Measurements from ENCODE around the gene TRAPPC4. TPM values are rescaled to one million over a fixed set of nuclear protein-coding genes. Genes with fewer than 3 reads are reported as not detected.
A peak's percentile ranks its signal among the peaks of the same experiment; 100 is the strongest.

Gene TRAPPC4
- total RNA-seq, 1 donor from 2014 or later = 49.7 TPM

DNA sequence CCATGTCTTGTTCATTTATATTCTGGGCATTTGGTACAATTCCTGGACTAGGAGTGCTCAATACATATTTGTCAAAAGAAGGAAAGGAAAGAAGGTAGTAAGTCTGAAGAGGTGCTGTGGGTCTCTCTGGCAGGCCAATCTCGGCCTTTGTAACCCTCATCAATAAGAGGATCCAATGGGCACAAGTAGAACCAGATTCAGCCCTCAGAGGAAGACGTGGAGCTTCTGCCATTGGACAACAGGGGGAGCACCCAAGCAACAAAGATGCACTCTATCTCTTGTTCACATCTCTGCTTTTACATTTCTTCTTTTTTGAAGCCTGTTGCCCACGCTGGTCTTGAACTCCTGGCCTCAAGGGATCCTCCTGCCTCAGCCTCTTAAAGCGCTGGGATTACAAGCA is 46.8 kb downstream of the TRAPPC4 start:
- H3K4me1 ChIP-seq = peaks cover 29% of the 10 kb centered on the region
- H3K27ac ChIP-seq = no peak overlapping the region
- DNase-seq = no peak
- no peaks in the 10 kb centered on the region for H3K9me3 ChIP-seq
- no peaks in the 10 kb centered on the region for H3K27me3 ChIP-seq (ENCODE audit: low read depth)
- H3K4me3 ChIP-seq = no peak overlapping the region
- peaks cover 22% of the 10 kb centered on the region for H3K36me3 ChIP-seq
- no peak for ATAC-seq
- peak; percentile 35 for TF ChIP-seq CTCF (IDR thresholded peaks at IDR 0.05)
- intact Hi-C loops (cut with DNase I) = no loop called here

DNA sequence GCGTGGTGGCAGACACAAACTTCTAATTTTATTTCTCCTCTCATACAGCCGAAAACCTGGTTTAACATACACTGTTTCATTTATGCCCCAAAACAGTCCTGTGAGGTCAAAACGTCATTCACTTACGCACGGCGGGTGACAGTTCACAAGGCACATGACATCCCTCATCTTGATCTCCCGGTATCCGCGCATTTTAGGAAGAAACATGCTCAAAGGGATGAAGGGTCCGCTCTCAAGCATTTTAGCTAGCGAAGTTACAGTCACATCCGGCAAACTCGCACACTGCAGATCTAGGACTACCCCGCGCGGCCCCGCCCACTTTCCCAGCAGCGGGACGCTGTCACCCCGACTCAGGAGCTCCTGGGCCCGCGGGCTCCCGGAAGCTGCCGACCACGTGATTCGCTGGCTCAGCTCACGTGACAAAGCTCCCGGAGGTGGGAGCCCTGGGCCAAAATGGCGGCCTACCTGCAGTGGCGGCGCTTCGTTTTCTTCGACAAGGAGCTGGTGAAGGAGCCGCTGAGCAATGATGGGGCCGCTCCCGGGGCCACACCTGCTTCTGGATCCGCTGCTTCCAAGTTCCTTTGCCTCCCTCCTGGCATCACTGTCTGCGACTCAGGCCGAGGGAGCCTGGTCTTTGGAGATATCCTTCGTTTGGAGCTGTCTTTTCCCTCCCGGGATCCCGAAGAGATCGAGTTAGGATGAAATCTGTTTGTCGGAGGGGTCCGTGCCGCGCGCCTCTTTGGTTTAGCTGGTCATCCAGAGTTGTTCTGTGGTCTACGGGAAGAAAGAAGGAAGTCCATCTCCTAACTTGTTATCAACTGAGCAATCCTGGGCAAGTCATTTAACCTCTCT is 49.0 kb downstream of the TRAPPC4 start, which contains the start of gene VPS11:
Gene VPS11, plus strand, starts transcription at position 448 of the 852 bp plus-strand sequence. Its CDS starts 6 bp downstream, at position 454.
- intact Hi-C loops (cut with DNase I) = no loop called here
- ATAC-seq = peak; percentile 99
- H3K4me3 ChIP-seq = peak within 1 kb of the TSS; percentile 97

More for the DNA sequence above, 49.0 kb downstream of the TRAPPC4 start, which contains the start of gene VPS11:
- peak; percentile 99 for DNase-seq
- H3K4me1 ChIP-seq = peaks cover 29% of the 10 kb centered on the region
- H3K27me3 ChIP-seq (ENCODE audit: low read depth) = no peaks in the 10 kb centered on the region
- TF ChIP-seq CTCF (IDR thresholded peaks at IDR 0.05) = no peak
- peaks cover 36% of the 10 kb centered on the region for H3K36me3 ChIP-seq
- H3K9me3 ChIP-seq = no peaks in the 10 kb centered on the region
- peak within 1 kb of the TSS; percentile 93 for H3K27ac ChIP-seq

Small RNA genes lying within 50 kb of the gene (microRNA-seq; reads per million reads assigned to microRNA genes)
- not detected for gene MIR3656 (ENCODE audit: borderline number of aligned reads)

Other genes starting within 250 kb of the TRAPPC4 start
- 120 TPM for gene DDX6, start 227.6 kb upstream of the TRAPPC4 start, total RNA-seq
- gene CXCR5, start 134.9 kb upstream of the TRAPPC4 start, total RNA-seq = 0.09 TPM
- gene BCL9L, start 92.8 kb upstream of the TRAPPC4 start, total RNA-seq = 48.9 TPM
- gene UPK2, start 62.5 kb upstream of the TRAPPC4 start, total RNA-seq = not detected
- not detected for gene FOXR1, start 47.0 kb upstream of the TRAPPC4 start, total RNA-seq
- 51.0 TPM for gene CENATAC, start 20.6 kb upstream of the TRAPPC4 start, total RNA-seq
- gene RPS25, start 423 bp upstream of the TRAPPC4 start, total RNA-seq = 878 TPM
- 13.2 TPM for gene SLC37A4, start 12.1 kb downstream of the TRAPPC4 start, total RNA-seq
- 115 TPM for gene HYOU1, start 38.4 kb downstream of the TRAPPC4 start, total RNA-seq
- 45.6 TPM for gene VPS11, start 49.1 kb downstream of the TRAPPC4 start, total RNA-seq
- 16.7 TPM for gene HMBS, start 66.1 kb downstream of the TRAPPC4 start, total RNA-seq
- gene DPAGT1, start 83.1 kb downstream of the TRAPPC4 start, total RNA-seq = 40.6 TPM
- gene C2CD2L, start 88.6 kb downstream of the TRAPPC4 start, total RNA-seq = 16.5 TPM
- 31.0 TPM for gene HINFP, start 102.8 kb downstream of the TRAPPC4 start, total RNA-seq
- gene ABCG4, start 130.3 kb downstream of the TRAPPC4 start, total RNA-seq = 0.15 TPM
- 16.5 TPM for gene NLRX1, start 150.0 kb downstream of the TRAPPC4 start, total RNA-seq
- not detected for gene NHERF4, start 166.7 kb downstream of the TRAPPC4 start, total RNA-seq
- gene CBL, start 187.6 kb downstream of the TRAPPC4 start, total RNA-seq = 39.0 TPM